Non-pigmented ciliary epithelial cell (primary cell): ENCODE results near the gene VAC14.

Experiments used
- DNase-seq: peaks from one replicate; pipeline ENCODE4 v3.0.0-alpha.2; 2010; ENCODE audit warnings: low read depth

Gene VAC14

DNA sequence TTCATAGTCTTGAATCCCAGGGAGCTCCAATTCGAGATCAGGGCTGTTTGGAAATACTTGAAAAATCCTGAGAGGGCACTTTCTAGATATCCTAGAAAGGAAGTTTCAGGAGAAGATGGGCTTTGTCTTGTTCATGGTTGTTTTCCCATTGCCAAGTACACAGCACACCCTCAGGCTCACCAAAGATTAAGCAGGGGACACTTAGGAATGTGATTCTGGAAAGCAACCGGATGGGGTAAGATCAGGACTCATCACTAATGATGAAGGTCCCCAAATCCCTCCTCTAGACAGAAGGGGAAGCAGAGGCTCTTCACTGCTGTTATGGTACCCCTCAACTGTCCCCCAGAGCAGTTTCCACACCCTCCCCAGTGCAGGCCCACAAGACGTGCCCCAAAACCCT, 40.7 kb downstream of the VAC14 start:
- DNase-seq: no peak

DNA sequence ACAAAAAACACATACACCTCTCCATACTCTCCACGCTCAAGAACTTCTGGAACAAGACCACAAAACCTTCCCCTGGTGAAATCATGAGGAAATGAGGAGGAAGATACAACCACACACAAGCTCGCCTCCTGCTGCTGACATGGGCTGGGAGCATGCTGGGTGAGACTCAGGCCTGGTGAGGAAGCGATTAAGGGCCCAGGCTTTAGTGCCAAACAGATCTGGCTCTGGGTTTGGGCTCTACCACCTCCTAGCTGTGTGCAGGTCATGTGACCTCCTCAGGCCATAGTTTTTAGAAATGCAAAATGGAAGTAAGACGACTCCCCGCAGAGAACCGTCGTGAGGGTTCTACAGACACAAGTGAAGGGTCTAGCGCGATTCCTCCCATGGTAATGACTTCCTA, 41.3 kb downstream of the VAC14 start:
- DNase-seq: no peak

DNA sequence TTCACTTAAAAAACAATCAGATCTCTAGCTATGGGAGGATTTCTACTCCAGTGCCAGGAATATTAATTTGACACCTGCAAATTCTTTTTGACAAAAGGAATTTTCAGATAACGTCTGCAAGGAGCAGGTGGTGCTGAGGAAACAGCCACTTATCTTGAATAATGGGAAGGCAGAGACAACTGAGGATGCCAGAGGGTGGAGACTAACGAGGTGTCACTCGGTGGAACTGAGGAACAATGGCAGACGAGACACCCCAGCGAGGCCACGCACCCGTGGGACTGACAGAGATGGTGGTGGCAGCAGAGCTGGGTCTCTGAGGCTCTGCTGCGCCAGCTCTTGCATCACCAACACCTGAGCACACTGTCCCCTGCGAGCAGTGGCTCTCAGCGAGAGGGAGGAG, 42.2 kb downstream of the VAC14 start:
- DNase-seq: no peak

DNA sequence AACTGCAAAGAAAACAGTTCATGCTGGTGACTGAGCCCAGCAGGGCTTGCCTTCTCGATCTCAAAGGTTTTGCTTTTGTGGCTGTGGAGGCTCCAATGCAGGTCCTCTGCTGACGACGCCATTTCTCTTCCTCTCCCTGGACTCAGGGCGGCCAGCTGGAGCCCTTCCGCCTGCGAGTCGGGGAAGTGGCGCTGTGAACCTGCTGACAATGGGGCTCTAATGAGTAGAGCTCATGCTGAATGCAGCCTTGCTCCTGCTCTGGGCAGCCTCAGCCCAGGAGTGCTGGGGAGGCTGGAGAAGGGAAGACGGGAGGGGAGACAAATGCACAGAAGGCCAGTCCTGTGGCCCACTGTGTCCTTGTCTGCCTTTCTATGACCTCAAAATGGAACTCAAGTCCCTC, 43.8 kb downstream of the VAC14 start:
- DNase-seq: no peak

DNA sequence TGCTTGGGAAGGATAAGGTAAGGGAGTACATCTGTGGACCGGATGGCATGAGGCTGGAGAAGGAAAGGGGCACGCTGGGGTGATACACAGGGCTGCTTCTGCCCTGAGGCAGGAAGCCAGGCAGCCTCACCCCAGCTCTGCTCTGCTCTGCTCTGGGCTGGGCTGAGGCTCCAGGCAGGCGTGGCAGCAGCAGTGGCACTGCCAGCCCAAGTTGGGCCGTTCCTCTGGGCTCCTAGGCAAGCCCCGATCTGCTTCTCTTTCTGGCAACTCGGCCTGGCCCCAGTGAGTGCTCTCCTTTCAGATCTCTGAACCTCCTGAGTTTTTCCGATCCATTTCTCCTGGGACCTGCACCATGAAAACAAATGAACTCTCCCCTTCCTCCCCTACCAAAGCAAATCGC, 44.9 kb downstream of the VAC14 start:
- DNase-seq: no peak

DNA sequence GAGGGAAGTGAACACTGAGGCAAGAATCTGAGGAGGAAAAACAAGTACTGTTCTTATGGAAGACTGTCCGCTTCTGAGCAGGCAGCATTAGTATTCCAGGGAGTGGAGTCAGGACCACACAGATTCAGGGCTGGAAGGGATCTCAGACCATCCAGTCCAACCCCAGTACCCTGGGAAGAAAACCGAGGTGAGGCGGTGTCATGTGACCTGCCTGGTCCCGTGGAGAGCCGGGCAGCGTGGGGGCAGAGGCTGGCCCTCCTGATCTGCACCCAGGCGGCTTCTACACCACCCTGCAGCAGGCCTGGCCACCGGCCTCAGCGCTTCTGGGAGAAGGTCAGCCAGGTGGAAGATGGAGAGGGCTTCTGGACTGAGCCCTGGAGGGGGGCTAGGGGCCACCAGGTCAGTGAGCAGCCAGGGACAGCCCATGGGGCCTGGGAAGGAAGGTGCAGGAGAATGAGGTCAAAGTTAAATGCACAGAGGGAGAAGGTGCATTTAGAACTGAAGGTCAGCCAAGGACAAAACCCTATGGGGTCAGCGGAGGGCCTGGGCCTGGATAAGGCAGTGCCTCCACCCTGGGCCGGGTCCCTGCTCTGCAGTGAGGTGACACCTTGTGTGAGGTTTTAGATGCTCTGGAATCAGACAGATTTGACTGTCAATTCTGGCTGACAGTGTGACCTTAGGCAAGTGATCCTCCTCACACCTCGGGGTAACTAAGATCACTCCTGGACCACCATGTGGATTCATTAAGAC, 45.9 kb downstream of the VAC14 start:
- no peak for DNase-seq

DNA sequence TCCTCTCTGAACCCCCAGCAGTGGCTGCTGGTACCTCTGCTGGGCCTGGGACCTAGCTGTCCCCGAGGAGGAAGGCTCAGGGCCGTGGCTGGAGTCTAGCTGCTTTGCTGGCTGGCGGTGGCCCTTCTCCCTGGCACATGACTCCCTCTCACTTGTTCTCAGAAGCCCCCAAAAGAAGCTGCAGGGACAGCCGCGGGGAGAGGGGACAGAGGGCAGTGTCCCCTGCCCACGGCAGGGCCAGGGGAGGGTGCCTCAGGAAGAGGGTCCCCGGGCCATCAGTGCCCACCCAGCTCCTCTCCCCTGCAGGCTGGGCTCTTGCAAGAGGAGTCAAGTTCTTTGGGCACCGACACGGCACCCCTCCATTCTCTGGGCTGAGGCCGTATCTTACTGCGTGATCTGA, 46.6 kb downstream of the VAC14 start:
- DNase-seq: no peak

DNA sequence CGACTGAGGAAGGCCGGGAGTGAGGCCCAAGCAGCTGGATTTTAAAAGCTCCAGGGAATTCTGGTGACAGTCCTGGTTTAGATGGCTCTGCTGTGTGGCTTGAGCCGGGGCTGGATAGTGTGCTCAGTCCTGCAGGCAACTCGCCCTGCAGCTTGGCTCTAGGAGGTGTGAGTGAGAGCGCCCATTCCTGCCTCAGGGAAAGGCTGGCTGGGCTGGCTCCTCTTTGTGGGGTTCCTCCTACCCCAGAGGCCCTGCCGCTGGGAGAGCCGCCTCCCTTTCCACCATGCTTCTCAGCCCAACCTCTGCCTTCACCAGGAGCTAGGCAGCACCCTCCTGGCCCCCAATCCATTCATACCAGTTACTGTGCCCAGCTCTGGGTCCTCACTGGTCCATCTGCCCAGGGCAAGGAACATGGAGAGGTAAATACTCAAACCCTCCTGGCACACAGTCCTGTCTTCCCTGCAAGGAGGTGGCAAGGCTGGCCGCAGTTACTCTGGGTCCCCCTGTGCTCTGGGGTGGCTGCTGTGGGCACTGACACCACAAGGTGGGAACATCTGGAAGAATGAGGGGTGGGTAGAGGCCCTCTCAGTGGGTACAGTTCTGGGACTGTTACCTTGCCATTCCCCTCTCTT, 47.1 kb downstream of the VAC14 start:
- no peak for DNase-seq

DNA sequence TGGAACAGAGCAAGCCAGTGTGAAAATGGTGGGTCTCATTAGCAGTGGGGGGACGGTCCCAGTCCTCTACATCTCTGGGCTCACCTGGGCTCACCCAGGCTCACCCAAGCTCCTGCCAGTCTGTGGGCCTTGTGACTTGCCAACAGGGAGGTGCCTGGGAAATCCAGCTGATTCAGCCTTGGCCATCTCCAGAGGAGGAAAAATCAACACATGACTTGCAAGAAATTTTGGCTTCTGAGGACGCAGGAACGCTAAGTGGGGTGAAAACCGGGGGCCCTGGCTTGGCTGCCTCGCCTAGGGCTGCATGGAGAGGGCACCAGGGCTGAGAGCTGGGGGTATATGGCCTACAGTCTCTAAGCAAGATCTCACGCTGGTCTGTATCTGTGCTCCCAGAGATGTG, 47.7 kb downstream of the VAC14 start:
- no peak for DNase-seq

DNA sequence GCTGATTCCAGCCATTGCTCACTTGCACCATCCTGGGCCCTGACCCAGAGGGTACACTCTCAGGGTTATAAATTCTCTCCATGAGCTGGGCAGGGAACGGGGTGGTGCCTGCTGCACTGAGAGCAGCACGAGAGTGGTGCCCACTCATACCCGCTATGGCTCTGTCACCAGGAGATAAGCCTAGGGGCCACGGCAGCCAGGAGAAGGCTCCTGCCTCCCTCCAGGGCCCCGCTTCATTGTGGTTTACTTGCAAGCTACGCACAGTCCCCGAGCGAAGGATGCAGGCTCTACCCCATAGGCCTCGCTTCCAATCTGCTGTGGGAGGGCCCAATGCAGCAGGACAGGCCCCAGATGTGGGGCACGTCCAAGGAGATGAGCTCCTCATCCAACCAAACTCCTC, 48.5 kb downstream of the VAC14 start:
- DNase-seq: no peak

DNA sequence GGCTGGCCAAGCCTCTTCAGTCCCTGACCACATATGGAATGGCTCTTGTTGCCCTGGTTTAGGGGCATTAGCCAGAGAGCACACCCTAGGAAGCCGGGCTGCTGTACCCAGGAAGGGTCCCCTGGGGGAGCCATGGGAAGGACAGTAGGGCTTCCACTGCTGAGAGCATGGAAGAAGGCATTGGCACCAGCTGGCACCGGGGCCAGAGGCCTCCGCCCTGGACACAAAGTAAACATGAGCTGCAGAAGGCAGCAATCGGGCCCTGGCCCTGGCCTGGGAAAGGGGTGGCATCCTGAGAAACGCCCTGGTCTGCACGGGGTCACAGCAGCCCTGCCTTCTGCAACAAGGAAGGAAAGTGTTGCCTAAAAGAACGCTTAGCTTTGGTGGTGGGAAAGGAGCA, 49.4 kb downstream of the VAC14 start:
- DNase-seq: no peak

DNA sequence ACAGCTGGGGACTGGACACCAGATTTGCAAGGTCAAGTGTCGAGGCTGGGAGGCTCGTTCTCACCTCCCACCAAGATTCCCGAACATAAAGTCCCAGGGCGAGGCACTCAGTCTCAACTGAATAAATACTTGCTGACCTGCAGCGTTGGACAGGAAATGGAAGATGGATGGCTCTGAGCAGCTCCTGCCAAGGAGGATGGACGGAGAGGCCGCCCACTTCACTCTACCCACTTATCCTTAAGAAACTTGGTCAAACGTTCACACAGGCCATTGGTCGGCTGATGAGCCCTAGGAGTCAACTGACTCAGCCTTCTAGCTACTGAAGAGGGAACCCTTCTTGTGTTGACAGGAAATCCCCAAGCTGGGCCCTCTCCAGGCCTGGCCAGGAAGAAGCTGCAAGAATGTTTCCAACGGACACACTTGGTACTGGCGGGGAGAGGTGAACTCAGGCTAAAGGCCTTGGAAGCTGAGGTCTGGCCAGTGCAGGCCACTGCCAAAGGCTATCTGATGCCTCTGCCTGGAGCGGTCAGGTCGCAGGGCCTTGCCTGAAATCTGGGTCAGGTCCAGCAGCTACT, 50.0 kb downstream of the VAC14 start:
- DNase-seq: no peak

DNA sequence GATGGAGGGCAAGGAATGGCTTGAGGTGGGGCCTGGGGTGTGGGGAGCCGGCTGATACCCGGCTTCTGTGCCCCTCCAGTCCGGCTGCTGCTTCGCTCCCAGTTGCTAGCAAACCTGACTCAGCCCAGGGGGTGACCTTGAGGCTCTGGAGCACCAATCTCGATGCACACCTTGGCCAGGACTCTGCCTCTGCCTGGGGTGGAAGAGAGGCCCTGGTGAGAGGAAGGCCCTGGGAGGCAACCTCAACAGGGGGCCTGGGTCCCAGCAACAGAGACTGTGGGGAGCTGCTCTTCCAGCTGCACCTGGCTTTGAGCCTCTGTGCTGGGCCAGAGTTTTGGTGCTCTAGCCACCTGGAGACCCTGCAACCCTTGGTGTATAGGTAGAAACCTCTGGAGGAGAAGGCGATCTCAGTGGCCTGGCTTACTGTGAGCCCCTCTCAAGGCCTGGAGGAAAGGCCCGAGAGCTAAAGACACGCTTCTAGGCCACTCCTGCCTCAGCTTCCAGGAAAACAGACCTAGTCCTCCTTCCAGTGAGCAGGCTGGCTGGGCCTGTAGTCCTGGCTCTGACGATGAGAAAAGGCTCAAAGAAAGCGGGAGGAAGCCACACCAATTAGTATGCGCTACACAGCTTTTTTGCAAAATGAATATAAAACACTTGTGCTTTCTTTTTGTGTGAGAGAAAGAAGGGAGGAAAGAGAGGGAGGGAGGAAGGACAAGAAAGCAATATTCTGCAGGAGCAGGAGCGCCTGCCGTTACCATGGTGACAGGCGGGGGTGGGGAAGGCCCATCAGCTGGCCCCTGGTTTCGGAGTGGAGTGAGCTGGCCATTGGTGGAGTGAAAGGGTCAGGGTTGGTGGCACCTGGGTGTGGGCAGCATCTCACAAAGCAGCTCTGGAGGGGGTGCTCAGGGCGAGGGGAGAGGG, 51.0 kb downstream of the VAC14 start:
- DNase-seq: no peak

DNA sequence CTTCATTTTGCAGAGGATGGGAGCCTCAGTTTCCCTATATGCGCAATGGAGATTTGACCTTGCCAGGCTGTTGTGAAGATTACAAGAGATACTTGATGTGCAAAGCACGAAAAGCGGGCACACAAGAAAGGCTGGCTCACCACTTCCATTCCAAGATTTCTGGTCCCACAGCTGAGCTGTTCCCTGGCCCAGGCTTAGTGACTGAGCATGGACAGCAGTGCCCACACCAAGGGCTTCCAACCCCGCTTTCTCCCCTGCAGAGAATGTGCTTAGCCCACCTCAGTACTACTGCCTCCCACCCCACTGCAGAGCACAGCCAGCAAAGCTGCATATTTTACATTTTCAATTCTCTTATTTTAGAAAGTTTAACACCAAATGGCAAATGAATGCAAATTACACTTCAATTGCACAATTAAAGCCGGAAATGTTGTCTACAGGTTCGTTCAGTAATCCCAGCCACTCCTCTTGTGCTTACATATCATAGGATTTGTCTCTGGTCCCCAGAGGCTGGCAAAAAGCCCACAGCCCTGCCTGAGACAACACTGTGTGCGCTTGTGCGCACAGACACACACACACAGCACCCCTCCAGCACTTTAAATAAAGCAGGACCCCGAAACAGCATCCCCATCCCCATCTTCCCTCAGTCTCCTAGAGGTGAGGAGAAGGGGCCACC, 51.8 kb downstream of the VAC14 start:
- no peak for DNase-seq

DNA sequence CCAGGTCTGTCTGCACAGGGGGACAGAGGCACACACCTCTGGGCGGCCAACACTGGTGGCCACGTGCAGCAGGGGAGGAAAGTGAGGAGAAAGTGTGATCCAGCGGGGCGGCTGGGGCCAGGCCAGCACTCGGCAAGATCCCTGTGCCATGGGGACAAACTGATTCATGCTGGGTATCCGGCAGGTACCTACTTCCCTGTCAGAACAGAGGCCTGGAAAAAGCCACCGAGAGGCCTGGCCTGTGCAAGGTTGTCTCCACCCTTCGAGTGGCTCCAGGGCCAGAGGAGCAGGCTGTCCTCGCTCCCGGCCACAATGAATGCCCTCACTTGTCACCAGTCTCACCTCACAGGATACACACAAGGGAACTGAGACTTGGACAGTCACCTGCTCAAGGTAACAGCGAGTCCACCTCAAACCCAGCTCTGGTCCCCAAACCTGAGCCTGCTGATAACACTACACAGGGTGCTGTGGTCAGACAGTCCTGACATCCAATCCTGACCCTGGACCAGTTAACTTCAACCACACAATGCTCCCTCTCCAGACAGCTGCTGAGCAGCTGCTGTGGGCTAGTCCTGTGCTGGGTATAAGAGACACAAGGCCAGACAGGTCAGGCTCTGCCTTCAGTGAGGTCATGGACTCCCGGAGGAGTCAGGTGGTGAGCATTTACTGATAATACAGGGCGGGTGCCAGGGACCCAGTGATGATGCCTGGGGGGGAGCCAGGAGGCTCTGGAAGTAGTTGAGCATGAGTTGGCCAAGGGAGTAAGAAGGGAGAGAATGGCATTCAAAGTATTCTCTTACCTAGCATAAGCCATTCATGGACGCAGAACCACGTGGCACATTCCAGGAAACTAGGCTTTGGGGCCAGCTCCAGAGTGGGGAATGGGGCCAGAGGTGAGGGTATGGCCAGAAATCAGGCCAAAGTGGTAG, 53.0 kb downstream of the VAC14 start:
- no peak for DNase-seq

DNA sequence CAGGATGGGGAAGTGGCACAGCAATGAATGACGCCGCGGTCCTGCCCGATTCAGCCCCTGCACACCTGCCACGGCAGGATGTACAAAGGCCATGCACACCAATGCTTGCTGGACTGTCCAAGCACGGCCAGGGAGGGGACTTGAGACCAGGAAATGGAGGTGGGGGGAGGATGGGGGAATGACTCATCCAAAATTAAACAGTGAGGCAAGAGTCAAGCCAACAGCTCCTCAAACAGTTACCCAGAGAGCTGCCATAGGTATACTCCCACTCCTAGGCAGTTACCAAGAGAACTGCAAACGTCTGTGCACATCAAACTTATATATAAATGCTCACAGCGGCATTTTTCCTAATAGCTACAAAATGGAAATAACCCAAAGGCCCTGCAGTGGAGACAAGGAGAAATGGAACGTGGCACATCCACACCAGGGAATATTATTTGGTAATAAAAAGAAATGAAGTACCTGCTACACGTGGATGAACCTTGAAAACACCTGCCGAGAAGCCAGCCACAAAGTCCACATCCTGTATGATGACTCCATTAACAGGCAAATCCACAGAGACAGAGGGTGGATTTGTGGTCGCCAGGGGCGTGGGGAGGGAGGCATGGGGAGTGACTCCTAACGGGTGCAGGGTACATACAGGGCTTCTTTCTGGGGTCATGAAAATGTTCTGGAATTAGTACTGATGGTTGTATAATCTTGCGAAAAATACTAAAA, 54.1 kb downstream of the VAC14 start:
- DNase-seq: no peak

DNA sequence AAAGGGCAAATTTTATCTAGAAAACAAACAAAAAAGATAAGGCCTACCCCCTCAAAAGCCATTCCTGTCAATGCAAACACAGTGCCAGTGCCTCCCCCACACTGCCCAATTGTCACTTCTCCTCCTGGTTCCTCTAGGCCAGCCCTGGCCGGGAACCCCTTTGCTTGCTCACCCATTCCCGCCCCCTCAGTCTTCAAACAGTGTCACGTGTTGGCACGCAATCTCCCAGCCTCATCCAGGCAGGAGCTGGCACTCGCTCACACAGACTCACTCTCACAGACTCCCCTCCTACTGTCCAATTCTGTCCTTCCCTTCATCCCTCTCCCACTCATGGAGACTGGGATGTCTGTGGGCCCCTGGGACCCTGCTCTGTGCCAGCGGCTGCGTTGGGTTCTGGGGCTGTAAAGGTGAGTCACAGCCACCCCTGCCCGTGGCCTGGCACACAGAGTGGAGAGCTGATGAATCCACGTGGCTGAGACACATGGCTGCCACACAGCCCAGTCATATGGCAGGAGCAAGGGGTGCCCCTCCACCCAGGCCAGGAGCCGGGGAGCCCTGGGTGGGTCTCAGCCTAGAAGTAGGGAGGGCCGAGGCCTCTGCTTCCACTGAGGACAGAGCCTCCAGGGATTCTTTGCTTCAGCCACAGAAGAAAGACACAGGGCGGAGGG, 54.8 kb downstream of the VAC14 start:
- no peak for DNase-seq

DNA sequence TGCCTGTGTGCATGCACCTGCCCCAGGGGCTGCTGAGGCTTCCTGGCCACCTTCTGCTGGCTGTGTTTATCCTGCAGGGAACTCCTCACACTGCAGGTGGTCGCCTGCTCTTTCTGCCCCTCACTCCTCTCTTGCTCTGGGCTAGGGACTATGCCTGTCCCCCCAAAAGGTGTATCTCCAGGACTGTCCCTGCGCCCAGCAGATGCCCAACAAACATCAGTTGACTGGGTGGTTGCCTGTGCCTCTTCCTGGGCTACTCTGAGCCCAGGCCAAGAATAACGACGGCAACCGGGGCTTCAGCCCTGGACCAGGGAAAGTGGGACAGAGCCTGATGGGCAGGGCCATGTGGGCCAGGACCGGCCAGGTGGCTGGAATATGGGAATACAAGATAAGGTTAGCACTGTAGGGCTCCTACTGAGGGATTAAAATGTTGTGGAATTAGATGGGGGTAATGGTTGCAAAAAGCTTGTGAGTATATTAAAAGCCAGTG, 55.4 kb downstream of the VAC14 start:
- no peak for DNase-seq

DNA sequence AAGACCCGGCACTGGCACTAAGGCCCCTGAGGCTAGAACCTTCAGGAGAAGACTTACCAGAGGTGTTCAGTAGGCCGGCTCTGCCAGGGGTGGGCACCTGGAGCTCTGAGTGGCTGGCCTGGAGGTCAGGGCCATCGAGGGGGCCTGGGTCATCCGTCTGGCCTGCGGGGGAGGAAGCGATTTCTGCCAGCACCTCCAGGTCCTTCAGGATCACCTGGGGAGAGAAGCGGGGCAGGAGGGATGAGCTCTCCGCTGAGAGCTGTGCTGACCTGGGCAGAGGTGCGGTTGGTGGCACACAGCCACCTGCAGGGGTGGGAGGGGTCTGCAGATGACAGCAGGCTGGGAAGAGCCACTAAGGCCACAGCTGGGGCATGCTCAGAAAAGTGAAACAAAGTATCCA, 56.6 kb downstream of the VAC14 start:
- no peak for DNase-seq

DNA sequence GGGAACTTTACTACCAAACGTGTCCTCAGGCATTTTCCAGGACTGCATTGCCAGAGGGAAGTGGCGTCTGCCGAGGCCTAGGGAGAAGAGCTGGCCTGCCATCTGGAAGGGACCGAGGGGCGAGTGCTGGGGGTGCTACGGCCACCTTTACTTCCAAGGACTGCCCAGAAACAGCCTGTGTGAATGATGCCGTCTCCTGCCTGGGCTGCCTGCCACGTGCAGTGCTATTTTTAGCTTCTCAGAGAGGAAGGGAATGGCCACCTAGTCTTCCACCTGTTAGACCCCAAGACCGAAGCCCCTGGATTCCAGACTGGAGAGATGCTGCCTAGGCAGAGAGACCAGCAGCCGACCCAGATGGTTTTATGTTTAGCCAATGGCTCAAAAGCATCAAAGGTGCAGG, 57.2 kb downstream of the VAC14 start:
- DNase-seq: no peak
